ENCODE measurements around the gene PCDH1.

The PCDH1 gene

DNA sequence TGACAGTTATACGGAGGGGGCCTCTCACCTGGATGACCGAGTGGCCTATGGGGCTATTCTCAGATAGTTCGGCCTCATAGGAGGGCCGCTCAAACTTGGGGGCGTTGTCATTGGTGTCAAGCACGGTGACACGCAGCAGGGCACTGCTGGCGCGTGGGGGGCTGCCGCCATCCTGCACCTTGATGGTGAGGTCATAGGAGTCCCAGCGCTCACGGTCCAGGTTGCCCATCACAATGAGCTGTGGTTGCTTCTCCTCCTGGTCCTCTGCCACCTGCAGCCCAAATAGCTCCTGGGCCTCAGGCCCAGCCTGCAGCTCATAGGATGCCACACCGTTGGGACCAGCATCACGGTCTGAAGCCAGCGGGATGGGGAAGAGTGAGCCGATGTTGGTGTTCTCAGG, 9.7 kb downstream of the PCDH1 start:
- no peaks in the 10 kb centered on the region for H3K9me3 ChIP-seq (ENCODE audit: low read length)
- no peaks in the 10 kb centered on the region for H3K36me3 ChIP-seq (ENCODE audit: insufficient read depth, low read length)
- H3F3A ChIP-seq (ENCODE audit: insufficient read depth, low read length): no peaks in the 10 kb centered on the region
- no peak overlapping the region for H3K4me2 ChIP-seq (ENCODE audit: low read length)
- H3K9me2 ChIP-seq (ENCODE audit: low read depth, low read length): no peaks in the 10 kb centered on the region
- H3K4me1 ChIP-seq (ENCODE audit: insufficient read depth, low read length, severe bottlenecking): no peaks in the 10 kb centered on the region
- H3K9ac ChIP-seq (ENCODE audit: low read length): no peak overlapping the region
- H4K20me1 ChIP-seq (ENCODE audit: insufficient read depth, low read length): no peaks in the 10 kb centered on the region
- no peak for TF ChIP-seq EZH2 (IDR thresholded peaks at IDR 0.05; ENCODE audit: borderline replicate concordance, low read length)
- TF ChIP-seq, protein P1, sequence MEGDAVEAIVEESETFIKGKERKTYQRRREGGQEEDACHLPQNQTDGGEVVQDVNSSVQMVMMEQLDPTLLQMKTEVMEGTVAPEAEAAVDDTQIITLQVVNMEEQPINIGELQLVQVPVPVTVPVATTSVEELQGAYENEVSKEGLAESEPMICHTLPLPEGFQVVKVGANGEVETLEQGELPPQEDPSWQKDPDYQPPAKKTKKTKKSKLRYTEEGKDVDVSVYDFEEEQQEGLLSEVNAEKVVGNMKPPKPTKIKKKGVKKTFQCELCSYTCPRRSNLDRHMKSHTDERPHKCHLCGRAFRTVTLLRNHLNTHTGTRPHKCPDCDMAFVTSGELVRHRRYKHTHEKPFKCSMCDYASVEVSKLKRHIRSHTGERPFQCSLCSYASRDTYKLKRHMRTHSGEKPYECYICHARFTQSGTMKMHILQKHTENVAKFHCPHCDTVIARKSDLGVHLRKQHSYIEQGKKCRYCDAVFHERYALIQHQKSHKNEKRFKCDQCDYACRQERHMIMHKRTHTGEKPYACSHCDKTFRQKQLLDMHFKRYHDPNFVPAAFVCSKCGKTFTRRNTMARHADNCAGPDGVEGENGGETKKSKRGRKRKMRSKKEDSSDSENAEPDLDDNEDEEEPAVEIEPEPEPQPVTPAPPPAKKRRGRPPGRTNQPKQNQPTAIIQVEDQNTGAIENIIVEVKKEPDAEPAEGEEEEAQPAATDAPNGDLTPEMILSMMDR (IDR thresholded peaks at IDR 0.05; ENCODE audit: low read length): no peak
- no peak overlapping the region for H3K4me3 ChIP-seq (ENCODE audit: low read depth, low read length, poor library complexity, severe bottlenecking)
- H2AFZ ChIP-seq (ENCODE audit: low read length): no peak overlapping the region
- H3K27me3 ChIP-seq (ENCODE audit: insufficient read depth, low read length): peaks cover 14% of the 10 kb centered on the region; the same call in 1 of the 2 replicates
- H3K79me2 ChIP-seq (ENCODE audit: insufficient read depth, low read length): no peaks in the 10 kb centered on the region
- no peak overlapping the region for H3K27ac ChIP-seq (ENCODE audit: low read depth, low read length, poor library complexity, severe bottlenecking)

DNA sequence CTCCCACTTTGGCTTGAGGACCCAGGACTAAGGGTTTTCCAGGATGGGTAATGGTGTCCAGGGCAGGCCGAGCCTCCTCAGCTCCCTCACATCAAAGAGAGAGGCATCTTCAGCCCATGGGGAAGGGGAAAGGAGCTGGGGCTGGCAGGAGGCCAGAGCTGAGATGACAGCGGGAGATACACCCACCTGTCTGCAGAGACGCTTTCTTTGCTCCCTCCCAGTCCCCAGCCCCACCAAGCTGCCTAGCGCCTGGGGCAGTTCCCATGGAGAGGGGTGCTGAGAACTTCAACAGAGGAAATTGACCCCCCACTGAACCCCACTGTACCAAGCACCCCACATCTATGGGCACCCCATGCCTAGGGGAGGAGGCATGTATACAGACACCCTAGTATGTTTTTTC, 10.6 kb downstream of the PCDH1 start:
- Histone ChIP-seq H3F3A (ENCODE audit: insufficient read depth, low read length) (no peaks in the 10 kb centered on the region), H3K9me3 (ENCODE audit: low read length) (no peaks in the 10 kb centered on the region), H3K79me2 (ENCODE audit: insufficient read depth, low read length) (no peaks in the 10 kb centered on the region), H3K4me1 (ENCODE audit: insufficient read depth, low read length, severe bottlenecking) (no peaks in the 10 kb centered on the region), H3K27ac (ENCODE audit: low read depth, low read length, poor library complexity, severe bottlenecking) (no peak overlapping the region), H4K20me1 (ENCODE audit: insufficient read depth, low read length) (no peaks in the 10 kb centered on the region), H3K36me3 (ENCODE audit: insufficient read depth, low read length) (no peaks in the 10 kb centered on the region), H3K4me2 (ENCODE audit: low read length) (no peak overlapping the region), H3K9me2 (ENCODE audit: low read depth, low read length) (no peaks in the 10 kb centered on the region), H2AFZ (ENCODE audit: low read length) (no peak overlapping the region), H3K9ac (ENCODE audit: low read length) (no peak overlapping the region), H3K4me3 (ENCODE audit: low read depth, low read length, poor library complexity, severe bottlenecking) (no peak overlapping the region), H3K27me3 (ENCODE audit: insufficient read depth, low read length) (peaks cover 14% of the 10 kb centered on the region; the same call in 1 of the 2 replicates)
- TF ChIP-seq, protein P1 (IDR thresholded peaks at IDR 0.05; ENCODE audit: low read length): no peak
- TF ChIP-seq EZH2 (IDR thresholded peaks at IDR 0.05; ENCODE audit: borderline replicate concordance, low read length): no peak

DNA sequence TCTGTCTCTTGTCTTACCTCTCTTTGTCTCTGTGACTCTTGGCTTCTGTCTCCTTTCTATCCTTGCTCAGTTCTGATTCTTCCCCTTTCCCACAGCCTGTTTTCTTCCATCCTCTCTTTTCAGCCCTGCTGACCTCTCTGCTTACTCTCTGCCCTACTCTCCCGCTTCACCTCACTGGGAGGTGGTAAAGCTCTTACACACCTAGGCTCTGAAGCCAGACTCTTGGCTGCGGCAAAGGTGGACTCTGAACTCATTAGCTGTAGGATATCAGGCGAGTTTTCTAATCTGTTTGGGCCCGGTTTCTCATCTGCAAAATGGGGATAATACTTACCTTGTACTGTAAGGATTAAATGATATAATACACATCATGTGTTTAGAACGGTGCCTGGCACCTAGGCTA, 11.1 kb downstream of the PCDH1 start:
- no peaks in the 10 kb centered on the region for H3K79me2 ChIP-seq (ENCODE audit: insufficient read depth, low read length)
- no peaks in the 10 kb centered on the region for H3F3A ChIP-seq (ENCODE audit: insufficient read depth, low read length)
- H3K9ac ChIP-seq (ENCODE audit: low read length): no peak overlapping the region
- no peaks in the 10 kb centered on the region for H3K9me3 ChIP-seq (ENCODE audit: low read length)
- no peak overlapping the region for H2AFZ ChIP-seq (ENCODE audit: low read length)
- peaks cover 14% of the 10 kb centered on the region; the same call in 1 of the 2 replicates for H3K27me3 ChIP-seq (ENCODE audit: insufficient read depth, low read length)
- H3K4me1 ChIP-seq (ENCODE audit: insufficient read depth, low read length, severe bottlenecking): no peaks in the 10 kb centered on the region
- H3K27ac ChIP-seq (ENCODE audit: low read depth, low read length, poor library complexity, severe bottlenecking): no peak overlapping the region
- no peaks in the 10 kb centered on the region for H3K36me3 ChIP-seq (ENCODE audit: insufficient read depth, low read length)
- no peak for TF ChIP-seq EZH2 (IDR thresholded peaks at IDR 0.05; ENCODE audit: borderline replicate concordance, low read length)
- TF ChIP-seq, protein P1 (IDR thresholded peaks at IDR 0.05; ENCODE audit: low read length): no peak
- no peak overlapping the region for H3K4me2 ChIP-seq (ENCODE audit: low read length)
- no peak overlapping the region for H3K4me3 ChIP-seq (ENCODE audit: low read depth, low read length, poor library complexity, severe bottlenecking)
- no peaks in the 10 kb centered on the region for H3K9me2 ChIP-seq (ENCODE audit: low read depth, low read length)
- H4K20me1 ChIP-seq (ENCODE audit: insufficient read depth, low read length): no peaks in the 10 kb centered on the region

All from OCI-LY1 (cell line).